NCI-H2227 treated with DMSO at 0.1 percent for 48 hours (cell line): ENCODE measurements around the gene TGFB2.
A peak's percentile ranks its signal among the peaks of the same experiment; 100 is the strongest.

ENCODE experiments used
- DNase-seq: peaks from one replicate; lab custom pipeline; 2025; lab: John Stamatoyannopoulos, UW

The TGFB2 gene

DNA sequence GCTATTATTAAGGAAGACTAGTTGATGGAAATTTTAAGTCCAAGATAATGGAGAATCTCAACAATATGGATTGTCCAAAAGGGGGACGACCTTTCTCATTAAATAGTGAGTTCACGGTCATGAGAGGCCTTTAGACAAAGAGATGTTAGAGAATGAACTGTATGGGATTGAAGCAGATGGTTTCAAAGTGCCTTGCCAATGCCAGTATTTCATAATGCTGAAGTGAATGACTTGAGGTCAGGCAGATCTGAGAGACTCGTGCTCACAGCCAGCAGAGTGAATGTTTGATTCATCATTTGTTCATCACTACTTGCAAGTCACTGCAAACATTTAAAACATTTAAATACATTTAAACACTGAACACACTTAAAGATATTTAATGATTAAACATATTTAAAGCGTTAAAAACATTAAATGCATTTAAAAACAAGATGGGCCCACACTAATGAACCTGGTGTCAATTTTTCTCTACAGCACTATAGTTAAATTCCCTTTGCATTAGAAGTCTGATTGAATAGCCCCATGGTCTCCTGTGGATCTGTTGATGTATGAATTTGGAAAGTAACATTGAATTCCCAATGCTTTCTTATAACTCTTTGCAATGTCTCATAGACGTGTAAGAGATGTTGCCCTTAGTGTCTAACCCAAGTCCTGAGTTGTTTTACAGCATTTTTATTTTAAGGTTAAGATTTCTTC lies 80.7 kb downstream of the TGFB2 start:
- DNase-seq: no peak

DNA sequence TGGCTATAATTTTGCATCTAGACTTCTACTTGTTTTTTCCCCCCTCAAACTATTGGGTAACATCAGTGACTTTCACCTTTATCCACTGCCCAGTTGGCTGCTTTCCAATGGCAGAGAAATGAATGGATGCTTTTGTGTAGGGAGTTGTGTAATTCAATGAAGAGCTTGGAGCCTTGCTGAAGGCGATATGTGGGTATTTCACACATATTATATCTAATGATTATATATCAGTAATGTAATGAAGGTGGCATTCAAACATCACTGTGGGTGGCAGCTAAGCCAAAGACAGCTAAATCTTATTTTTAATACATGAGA lies 81.2 kb downstream of the TGFB2 start:
- DNase-seq: no peak

DNA sequence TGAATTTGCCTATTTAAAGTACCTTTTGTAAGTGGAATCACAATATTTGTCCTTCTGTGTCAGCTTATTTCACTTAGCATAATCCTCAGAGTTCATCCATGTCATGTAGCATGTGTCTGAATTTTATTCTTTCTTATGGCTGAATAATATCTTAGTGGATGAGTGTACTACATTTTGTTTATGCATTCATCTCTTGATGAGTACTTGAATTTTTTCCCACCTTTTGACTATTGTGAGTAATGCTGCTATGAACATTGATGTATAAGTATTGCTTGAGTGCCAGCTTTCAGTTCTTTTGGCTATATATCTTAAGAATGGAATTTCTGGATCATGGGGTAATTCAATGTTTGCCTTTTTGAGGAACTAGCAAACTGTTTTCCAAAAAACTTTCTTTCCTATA lies 84.2 kb downstream of the TGFB2 start:
- DNase-seq: no peak

DNA sequence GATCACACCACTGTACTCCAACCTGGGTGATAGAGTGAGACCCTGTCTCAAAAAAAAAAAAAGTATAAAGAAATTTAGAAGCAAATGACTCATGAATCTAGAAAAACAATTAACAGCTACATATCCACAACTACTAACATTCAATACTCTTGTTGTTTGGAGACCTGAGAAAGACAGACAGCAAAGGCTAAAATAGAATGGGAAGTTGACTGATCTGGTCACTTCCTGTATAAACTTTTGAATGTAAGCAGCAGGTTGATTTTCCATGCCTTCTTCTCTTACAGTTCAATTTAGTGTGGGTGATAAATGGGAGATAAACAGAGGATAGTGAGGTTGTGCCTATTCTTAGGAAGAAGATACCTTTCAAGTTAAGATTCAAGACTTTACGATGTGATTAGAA lies 85.2 kb downstream of the TGFB2 start:
- DNase-seq: no peak

DNA sequence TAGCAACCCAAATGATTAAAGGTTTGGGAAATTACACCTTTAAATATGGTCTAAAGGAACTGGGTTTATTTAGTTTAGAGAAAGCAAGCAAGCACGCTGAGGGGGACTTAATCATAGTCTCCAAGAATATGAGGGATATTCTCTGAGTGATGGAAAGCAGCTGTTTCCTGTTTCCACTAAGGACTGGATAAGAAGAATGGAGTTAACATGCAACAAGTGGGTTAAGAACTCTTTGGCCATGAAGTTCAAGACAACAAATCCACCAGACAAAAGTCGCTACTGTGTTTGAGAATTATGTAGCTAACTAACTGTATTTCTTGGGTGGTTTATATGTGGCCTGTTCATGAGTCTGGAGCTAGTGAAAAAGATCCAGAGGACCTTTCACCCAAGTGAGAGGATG lies 85.7 kb downstream of the TGFB2 start:
- DNase-seq: no peak

DNA sequence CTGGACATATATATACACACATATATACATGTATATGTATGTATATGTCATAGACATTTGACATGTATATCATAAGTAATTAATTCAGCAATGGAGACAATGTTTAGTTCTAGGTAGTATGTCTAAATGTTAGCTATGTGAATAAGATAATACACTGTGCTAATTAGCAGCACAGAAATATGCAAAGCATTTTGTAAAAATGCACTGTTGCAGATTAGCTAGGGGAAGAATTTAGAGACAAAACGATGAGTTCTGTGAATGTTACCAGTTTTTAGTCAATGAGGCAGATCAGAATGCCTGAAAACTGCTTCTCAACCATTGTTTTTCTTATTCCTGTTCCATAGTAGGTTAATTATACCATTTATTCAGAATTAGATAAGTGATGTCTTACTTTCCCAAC lies 86.3 kb downstream of the TGFB2 start:
- DNase-seq: no peak

DNA sequence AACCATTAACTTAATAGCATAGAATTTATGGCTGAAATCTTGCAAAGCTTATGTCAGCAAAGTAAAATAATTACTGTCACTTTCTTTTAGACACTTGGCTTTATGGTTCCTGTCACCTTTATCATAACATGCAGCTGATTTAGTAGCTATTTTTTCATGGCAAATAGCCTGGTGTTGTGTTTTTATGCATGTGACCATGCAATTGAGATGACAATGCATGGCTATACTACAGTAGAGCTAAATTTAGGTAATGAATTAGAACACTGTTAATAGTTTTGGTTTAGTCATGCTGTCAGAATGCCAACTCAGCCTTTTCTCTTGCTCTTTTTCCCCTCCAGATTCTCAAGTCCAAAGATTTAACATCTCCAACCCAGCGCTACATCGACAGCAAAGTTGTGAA lies 88.6 kb downstream of the TGFB2 start:
- DNase-seq: no peak

DNA sequence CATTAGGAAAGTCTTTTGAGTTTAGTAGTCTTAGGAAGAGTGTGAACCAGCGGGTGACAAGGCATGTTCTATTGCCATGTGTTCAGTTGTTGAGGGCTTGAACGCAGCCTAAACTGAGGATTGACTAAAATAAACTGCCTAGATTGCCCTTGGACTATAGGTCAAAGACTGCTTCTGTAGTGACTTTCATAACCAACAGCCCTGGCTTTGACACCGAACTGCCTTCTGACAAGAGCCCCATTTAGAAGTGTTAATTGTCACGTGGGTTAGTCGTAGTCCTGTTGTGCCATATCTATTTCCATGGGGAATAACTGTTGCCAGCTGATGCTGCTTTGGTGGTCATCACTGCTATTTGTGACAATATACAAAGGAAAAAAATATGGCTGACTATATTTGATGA lies 90.4 kb downstream of the TGFB2 start:
- no peak for DNase-seq

DNA sequence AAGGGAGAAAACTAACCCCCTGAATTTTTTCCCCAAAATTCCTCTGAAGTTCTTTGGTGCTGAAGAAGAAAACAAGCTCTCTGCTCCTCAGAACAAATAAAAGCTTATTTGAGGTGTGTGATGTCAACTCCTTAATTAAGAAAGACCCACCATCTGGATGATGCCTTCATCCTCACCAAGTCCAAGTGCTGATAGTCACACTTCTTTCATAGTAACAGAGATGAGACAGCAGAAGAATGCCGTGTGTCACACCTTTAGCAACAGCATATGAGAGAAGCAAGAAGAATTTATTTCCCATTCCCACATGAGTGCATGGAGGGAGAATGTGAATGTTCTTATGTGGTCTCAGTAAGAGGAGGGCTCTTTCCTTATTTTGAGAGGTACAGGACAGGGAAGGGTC lies 91.2 kb downstream of the TGFB2 start:
- DNase-seq: no peak

DNA sequence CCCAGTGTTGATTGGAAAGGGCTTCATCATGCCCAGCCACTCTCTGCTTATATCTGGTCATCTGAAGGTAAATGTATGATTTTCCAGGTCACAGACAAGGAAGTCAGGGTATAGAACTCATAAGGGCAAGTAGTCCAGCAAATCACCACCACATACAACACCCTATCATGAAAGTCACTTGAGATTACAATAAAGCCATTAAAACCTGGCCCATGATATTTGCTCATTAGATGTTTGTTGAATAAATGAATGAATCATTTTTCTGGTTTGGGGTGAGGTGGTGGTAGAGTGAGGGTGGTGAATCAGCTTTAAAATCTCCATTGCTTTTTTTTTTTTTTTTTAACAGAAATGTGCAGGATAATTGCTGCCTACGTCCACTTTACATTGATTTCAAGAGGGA lies 91.9 kb downstream of the TGFB2 start:
- no peak for DNase-seq

DNA sequence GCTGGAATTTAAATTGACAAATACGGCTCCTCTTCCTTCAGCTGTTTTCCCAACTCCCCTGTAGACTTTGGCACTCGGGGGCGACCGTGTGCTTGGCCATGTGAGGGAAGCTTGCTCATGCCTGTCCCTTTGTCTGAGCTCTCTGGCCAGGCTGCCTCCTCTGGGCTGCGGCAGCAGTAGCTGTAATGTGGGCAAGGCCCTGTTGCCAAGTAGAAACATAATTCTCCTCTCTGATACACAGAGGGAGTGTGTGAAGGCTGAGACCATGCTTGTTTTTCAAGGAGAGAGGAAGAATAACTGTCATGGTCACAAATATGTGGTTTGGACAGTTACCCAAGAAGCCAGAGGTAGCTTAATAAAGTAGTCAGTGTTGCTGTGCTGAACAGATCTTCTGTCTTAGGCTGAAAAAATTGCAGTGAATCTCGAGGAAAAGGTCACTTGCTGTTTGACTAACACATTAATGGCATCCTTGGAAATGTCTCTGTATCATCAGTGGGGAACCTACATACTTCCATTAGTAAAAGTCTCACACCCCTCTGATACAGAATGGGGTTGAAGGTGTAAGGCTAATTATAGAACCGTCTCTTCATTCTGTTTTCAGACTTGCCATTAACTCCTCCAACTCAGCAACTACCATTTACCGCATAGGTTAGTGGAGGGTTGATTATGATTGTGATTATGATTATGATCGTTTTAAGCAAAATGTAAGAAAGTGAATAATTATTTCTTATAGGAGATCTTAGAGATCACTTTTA lies 94.6 kb downstream of the TGFB2 start:
- peak; percentile 37 for DNase-seq

DNA sequence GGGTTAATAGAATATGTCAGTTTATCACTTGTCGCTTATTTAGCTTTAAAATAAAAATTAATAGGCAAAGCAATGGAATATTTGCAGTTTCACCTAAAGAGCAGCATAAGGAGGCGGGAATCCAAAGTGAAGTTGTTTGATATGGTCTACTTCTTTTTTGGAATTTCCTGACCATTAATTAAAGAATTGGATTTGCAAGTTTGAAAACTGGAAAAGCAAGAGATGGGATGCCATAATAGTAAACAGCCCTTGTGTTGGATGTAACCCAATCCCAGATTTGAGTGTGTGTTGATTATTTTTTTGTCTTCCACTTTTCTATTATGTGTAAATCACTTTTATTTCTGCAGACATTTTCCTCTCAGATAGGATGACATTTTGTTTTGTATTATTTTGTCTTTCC lies 98.1 kb downstream of the TGFB2 start:
- no peak for DNase-seq

DNA sequence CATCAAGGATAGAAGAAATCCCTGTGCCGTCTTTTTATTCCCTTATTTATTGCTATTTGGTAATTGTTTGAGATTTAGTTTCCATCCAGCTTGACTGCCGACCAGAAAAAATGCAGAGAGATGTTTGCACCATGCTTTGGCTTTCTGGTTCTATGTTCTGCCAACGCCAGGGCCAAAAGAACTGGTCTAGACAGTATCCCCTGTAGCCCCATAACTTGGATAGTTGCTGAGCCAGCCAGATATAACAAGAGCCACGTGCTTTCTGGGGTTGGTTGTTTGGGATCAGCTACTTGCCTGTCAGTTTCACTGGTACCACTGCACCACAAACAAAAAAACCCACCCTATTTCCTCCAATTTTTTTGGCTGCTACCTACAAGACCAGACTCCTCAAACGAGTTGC lies 99.0 kb downstream of the TGFB2 start:
- no peak for DNase-seq

DNA sequence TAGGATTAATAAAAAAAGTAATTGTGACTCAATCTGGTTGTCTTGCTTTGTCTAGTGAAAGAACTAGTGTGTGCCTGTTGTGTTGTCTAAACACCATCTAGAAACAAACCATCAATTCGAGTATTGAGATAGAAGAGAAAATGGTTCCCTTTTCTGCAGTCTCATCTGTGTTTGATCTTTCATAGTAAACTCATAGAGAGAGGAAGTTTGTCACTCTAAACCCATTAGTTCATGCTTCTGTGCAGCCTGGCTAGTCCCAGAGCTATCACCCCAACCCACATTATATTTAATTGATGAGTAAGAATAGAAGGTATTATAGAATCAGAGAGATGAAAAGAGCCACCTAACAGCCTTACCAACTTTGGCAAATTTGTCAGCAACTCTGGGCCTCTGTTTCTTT lies 99.5 kb downstream of the TGFB2 start:
- DNase-seq: no peak

DNA sequence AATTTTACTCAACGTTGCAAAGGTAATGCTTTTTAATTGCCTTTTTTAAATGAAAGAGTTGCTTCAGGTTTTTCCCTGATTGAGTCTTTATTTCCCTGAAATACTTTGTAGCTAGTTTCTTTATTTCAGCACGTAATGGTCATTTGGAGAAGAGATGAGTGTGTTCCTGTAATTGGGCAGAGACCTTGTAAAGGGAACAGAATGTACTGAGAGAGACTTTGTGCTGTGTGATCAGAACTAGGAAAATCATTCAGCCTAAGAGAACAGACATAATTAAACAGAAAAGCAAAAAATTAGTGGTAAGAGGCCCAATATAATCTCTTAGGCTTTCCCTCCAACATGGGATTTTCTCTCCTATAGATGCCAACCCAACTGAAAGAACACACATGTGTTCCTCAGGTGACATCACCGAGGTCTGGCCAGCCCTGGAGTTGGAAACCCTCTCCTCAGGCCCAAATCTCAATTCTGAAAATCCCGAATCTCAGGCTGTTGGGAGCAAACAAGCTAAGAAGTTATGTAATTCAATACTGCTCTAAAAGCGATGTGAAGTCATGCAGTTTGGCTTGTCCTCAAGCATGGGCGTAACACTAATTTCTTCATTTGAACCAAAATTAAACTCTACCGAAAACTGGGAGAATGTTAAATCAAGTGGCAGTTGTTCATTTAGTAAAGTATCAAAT lies 102.0 kb downstream of the TGFB2 start:
- DNase-seq: no peak

DNA sequence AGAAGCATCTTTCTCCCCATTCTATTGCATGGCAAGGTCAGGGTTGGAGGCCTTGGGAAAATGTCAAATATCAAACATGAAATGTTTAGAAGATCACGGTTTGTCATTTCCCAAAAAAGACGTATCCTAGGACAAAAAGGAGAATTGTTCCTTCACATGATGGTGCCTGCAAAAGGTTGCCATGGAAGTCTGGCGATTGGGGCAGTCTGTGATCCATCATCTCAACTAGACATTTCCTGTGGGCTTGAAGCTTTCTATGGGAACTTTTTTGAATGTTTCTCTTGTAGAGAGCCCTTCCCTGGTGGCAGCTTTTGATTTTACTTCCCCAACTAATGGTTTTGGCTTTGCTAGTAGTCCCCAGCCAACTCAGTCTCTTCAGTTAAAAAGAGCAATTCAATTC lies 106.3 kb downstream of the TGFB2 start:
- DNase-seq: no peak

DNA sequence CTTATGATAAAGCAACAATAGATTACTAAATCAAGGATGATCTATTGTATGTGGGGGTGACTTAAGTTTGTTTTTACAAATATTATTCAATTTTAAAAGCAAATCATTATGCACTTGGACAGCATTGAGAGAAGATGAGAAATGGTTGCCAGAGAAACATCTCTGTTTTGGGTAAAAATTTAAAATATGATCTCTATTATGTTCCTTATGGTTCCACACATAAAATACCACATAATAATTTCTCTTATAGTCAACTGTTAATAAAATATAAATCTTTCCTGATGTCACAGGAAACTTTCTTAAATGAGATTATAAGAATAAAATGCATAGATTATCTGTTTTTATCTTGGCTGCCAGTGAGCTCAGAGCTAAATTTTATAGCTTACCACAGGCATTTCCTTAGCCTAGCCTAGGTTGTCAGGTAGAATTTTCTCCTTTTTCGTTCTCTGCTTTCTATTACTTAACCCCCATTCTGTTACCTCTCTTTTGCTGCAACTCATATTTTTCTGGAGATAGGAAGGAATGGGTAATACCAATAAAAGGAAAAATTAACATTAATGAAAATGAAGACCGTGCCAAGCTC lies 109.7 kb downstream of the TGFB2 start:
- DNase-seq: no peak

DNA sequence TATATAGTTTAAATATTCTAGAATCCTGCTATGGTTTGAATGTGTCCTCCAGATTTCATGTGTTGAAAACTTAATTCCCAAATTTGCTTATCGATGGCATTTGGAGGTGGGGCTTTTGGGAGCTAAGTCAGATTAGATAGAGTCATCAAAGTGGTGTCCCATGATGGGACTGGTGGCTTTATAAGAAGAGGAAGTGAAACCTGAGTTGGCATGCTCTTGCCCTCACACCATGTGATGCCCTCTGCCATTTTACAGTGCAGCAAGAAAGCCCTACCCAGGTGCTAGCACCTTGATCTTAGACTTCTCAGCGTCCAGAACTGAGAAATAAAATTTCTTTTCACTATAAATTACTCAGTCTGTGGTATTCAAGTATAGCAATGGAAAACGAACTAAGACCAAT lies 111.3 kb downstream of the TGFB2 start:
- no peak for DNase-seq

DNA sequence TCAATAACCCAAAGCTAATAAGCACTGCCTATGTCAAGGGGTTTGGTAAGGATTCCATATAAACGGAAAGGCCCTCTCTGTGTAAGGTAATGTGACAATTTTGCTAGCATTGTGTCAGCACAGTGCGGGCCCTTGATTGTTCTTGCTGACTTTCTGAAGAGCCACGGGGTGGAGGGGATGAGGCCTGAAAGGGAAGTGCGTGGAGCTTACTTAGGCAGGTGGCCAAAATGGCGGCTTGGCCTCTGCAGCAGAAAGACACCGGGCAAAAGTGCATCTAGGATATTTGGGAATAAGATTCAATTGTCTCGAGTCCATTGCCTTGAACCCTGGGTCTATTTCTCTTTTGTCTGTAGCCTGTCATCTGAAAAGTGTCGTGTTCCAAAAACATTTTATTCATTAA lies 114.3 kb downstream of the TGFB2 start:
- DNase-seq: no peak

DNA sequence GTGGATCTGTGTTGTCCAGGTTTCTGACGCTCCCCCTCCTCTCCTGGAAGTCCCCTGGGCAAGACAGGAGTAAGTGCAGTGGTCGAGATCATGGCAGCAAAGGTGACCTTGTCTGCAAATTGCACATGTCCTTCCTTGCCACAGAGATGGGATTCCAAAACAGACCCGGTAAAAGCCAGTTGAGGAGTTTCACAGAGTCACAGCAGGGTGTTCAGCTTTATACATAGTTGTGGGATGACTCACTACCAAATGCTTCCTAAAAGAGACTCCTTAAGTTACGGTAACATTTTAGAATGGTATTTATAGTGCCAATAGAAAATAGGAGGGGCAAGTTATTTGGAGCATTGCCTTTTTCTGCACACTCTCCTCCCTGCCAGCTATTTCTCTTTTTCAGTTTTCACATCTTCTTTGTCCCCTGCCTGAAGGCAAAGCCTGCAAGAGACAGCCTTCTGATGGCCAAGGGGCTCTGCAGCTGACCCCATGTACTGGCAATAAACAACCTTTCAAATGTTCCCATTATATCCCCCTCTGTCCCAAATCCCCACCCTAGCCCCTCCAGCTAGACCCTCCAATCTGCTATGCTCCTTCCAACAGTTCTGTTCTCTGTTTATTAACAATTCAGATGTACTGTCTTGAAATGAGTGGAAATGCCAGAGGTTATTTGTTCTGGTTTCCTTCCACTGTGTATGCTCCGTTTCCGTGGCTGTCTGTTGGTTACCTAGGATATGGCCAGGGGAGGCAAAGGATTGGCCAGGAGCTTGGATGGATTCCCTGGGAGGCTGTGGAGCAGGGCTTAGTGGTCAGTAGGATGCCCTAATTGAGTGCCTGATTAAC lies 115.0 kb downstream of the TGFB2 start:
- DNase-seq: peak; percentile 10

DNA sequence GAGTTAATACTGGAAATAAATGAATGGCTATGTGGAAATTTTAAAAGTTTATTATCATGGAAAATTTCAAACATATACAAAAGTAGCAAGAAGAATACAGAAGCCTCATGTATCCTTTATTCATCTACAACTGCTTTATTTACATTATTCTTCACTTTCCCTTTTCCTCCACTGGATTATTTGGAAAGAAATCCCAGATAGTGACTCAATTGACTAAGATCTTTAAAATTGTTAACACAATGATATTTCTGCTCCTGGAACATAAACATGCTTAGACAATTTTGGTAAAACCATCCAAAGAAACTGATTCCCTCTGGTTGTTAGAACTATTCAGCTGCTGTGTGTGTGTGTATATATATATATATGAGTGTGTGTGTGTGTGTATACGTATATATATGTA lies 116.2 kb downstream of the TGFB2 start:
- DNase-seq: no peak

DNA sequence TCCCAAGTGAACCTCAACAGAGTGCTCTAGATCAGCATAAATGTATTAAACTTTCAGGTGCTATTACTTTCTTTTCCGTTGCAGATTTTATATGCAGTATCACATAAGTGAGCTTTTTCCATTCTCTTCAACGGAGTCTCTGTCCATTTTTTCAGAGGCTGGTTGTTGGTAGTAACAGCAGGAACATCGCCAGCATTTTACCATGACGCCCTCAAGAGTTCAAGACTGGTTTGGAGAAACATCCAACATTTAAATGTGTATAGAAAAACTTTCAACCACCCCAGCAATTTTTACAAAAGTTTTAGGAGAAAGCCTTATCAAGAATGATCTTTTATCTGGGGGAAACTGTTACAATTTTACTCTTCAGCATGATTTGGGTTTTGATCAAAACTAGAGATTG lies 117.0 kb downstream of the TGFB2 start:
- DNase-seq: no peak
